HG02870 (cell line): ENCODE data around the gene PAX2.

ENCODE experiments used
- ATAC-seq: cut with Tn5 transposase; IDR thresholded peaks from one replicate; pipeline ENCODE4 v1.9.1; 2021; ENCODE audit warnings: mild to moderate bottlenecking, moderate library complexity; ENCODE audit not compliant: unreplicated experiment

The PAX2 gene

GRCh38 chr10:100737355-100738054 is 7.9 kb upstream of the PAX2 start:
- no peak for ATAC-seq

GRCh38 chr10:100738055-100738827 is 7.1 kb upstream of the PAX2 start:
- ATAC-seq = no peak

GRCh38 chr10:100739517-100740368 is 5.6 kb upstream of the PAX2 start:
- ATAC-seq = no peak

GRCh38 chr10:100740476-100741377 is 4.7 kb upstream of the PAX2 start:
- ATAC-seq = no peak

GRCh38 chr10:100741378-100742075 is 3.9 kb upstream of the PAX2 start:
- no peak for ATAC-seq

- ATAC-seq = no peak
Observed at GRCh38 chr10:100742076-100742771, 3.2 kb upstream of the PAX2 start.

- ATAC-seq = no peak
Observed at GRCh38 chr10:100742936-100743335, 2.4 kb upstream of the PAX2 start.

GRCh38 chr10:100743626-100744135 is 1.7 kb upstream of the PAX2 start:
- no peak for ATAC-seq

- ATAC-seq = no peak
Observed at GRCh38 chr10:100744136-100744986, 1.0 kb upstream of the PAX2 start.

GRCh38 chr10:100745882-100746783 is 751 bp downstream of the PAX2 start:
- no peak for ATAC-seq

GRCh38 chr10:100746784-100747455 is 1.5 kb downstream of the PAX2 start:
- ATAC-seq = no peak

GRCh38 chr10:100747456-100748230 is 2.3 kb downstream of the PAX2 start:
- ATAC-seq = no peak

GRCh38 chr10:100748231-100749058 is 3.1 kb downstream of the PAX2 start:
- ATAC-seq = no peak

GRCh38 chr10:100749059-100749308 is 3.6 kb downstream of the PAX2 start:
- ATAC-seq = no peak
